GM12872 (cell line): ENCODE results near the gene NDC80.

Source experiments
- TF ChIP-seq, protein P1 (sequence below): IDR thresholded peaks from 3 replicates; pipeline ENCODE4 v1.5.1; 2011; ENCODE audit warnings: low read depth, mild to moderate bottlenecking, low read length, moderate library complexity; ENCODE audit not compliant: insufficient read depth

NDC80 gene

DNA sequence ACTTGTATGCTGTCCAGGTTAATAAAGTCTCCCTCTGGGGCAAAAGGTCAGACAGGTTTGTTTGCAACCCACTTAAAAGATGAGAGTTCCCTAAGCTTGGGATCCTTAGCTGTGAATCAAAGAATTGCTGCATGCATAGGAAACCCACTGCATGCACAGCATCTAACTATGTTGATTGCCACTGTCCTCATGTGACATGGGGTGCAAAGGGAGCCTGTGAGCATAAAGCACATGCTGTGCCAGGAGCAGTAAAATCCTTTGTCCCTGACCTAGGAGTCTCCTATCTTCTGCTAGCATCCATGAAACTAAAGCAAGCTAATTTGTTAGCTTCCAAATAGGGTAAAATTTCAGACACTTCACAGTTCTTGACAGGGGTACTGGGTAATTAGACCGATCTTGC, 13.8 kb upstream of the NDC80 start:
- TF ChIP-seq, protein P1, sequence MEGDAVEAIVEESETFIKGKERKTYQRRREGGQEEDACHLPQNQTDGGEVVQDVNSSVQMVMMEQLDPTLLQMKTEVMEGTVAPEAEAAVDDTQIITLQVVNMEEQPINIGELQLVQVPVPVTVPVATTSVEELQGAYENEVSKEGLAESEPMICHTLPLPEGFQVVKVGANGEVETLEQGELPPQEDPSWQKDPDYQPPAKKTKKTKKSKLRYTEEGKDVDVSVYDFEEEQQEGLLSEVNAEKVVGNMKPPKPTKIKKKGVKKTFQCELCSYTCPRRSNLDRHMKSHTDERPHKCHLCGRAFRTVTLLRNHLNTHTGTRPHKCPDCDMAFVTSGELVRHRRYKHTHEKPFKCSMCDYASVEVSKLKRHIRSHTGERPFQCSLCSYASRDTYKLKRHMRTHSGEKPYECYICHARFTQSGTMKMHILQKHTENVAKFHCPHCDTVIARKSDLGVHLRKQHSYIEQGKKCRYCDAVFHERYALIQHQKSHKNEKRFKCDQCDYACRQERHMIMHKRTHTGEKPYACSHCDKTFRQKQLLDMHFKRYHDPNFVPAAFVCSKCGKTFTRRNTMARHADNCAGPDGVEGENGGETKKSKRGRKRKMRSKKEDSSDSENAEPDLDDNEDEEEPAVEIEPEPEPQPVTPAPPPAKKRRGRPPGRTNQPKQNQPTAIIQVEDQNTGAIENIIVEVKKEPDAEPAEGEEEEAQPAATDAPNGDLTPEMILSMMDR = no peak

DNA sequence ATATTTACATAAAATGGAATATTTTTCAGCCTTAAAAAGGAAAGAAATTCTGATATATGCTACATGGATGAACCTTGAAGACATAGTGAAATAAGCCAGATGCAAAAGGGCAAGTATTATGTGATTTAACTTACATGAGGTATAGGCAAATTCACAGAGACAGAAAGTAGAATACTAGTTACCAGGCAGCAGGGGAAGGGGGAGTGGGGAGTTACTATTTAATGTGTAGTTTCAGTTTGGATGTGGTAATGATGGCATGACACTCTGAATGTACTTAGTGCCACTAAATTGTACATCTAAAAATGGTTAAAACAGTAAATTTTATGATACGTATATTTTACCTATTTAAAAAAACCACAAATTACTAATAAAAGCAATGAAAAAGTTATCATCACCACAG, 12.1 kb upstream of the NDC80 start:
- TF ChIP-seq, protein P1 = no peak

DNA sequence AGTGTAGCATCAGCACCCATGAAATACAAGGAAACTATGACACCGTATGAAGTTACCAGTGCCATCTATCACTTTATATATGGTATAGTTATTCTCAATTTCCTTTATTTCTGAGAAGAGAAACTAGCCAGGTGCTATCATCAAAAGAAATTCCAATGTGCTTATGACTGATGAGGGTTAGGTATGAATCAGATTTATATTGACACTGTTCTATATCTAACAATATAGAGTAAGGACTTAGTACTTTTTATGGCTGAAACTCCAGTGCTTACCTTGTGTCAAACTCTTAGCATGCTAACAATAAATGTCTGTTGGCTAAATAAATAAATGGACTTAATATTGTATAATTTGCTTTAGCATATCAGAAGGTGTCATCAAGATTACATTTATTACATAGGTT, 7.0 kb upstream of the NDC80 start:
- TF ChIP-seq, protein P1 = no peak

- TF ChIP-seq, protein P1 = no peak
These were observed 3.2 kb upstream of the NDC80 start for GRCh38 chr18:2568129-2568528.

DNA sequence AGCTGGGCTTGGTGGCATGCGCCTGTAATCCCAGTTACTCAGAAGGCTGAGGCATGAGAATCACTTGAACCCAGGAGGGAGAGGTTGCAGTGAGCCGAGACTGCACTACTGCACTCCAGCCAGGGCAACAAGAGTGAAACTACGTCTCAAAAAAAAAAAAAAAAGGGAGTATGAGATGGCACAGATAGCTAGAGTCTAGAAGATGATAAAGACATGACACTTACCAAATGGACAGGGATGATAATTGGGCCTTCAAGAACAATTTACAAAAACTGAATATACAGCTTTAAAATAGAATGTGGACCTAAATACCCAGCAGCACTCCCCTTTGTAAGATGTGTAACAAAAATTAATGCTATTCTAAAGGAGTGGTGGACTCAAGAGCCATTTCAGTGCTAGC, 2.8 kb upstream of the NDC80 start:
- TF ChIP-seq, protein P1 = no peak

GRCh38 chr18:2569338-2570207, 1.8 kb upstream of the NDC80 start:
- TF ChIP-seq, protein P1 = no peak

DNA sequence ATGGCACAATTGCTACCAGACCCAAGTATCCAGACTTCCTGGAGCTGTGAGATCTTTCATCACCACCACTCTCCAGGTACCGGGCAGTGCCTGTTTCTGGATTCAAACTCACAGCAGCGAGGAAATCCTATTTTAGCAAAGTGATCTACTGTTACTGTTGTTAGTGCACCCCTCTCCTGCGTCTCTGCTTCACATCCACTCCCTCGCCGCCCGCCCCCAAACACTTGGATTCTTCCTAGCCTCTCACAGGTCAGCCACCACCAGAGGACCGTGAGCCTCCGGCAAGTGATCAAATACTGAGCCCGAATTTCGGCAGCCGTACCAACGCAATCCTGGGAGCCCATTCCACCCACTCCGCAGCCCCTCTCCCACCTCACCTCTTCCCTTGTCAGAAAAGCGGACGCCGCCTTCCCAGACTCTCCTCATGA, 571 bp upstream of the NDC80 start:
- TF ChIP-seq, protein P1 = no peak
